Testis (tissue), 2 donors: ENCODE data around the gene KIAA1958.

Experiments
- POLR2A ChIP-seq: fragments of 450-650 bp; IDR thresholded peaks from one replicate; pipeline ENCODE4 v1.6.1; 2017; ENCODE audit warnings: antibody characterized with exemption, mild to moderate bottlenecking, moderate library complexity
- TF ChIP-seq, protein P1 (sequence below), 3 experiments: fragments of 450-650 bp in 2 of 3; fragments of 200-600 bp in 1 of 3; sonication (generic) in 1 of 3; IDR thresholded peaks; one replicate each; pipeline ENCODE4 v1.5.1; 2016 to 2019; ENCODE audit warnings: antibody characterized with exemption in 3 of 3, mild to moderate bottlenecking in 2 of 3, moderate library complexity in 1 of 3

GRCh38 chr9:112608851-112609250, 122.2 kb downstream of the KIAA1958 start:
- TF ChIP-seq, protein P1, sequence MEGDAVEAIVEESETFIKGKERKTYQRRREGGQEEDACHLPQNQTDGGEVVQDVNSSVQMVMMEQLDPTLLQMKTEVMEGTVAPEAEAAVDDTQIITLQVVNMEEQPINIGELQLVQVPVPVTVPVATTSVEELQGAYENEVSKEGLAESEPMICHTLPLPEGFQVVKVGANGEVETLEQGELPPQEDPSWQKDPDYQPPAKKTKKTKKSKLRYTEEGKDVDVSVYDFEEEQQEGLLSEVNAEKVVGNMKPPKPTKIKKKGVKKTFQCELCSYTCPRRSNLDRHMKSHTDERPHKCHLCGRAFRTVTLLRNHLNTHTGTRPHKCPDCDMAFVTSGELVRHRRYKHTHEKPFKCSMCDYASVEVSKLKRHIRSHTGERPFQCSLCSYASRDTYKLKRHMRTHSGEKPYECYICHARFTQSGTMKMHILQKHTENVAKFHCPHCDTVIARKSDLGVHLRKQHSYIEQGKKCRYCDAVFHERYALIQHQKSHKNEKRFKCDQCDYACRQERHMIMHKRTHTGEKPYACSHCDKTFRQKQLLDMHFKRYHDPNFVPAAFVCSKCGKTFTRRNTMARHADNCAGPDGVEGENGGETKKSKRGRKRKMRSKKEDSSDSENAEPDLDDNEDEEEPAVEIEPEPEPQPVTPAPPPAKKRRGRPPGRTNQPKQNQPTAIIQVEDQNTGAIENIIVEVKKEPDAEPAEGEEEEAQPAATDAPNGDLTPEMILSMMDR (IDR thresholded peaks at IDR 0.05): no peak
- no peak for TF ChIP-seq POLR2A
